Measurements from ENCODE around the gene GRSF1.

DNA sequence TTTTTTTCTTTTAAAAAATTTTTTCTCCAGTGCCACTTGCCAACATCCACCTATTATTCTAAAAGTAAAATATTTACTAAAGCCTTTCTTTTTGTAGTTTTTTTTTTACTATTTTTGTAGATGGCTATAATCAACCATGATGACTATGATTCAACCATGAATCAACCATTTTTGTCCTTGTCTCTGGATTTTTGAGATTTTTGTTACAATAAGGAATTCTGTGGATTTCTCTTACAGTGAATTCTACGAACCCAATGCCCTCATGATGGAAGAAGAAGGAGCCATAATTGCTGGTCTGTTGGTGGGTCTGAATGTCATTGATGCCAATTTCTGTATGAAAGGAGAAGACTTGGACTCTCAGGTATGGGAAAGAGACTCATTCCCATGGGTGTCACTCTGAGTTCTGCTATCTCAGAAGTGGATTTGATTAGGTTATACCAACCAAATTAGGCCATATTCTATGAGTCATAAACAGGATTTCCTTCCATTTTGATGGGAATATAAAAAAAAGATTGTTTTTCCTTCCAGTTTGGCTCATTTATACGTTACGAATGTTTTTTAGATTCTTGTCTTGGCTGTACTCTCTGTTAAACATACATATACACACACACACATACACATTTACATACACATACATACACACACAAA, 71.3 kb downstream of the GRSF1 start:
- TF ChIP-seq ZNF329 (CRISPR knock-in tag; IDR thresholded peaks at IDR 0.05; ENCODE audit: low read depth) = no peak
- TF ChIP-seq CBX5 (CRISPR knock-in tag; IDR thresholded peaks at IDR 0.05; ENCODE audit: borderline replicate concordance) = no peak
- TF ChIP-seq EP300 (IDR thresholded peaks at IDR 0.05; ENCODE audit: low read depth in 2 of 2, low read length in 2 of 2) = no peak
- no peak for TF ChIP-seq EP300 (CRISPR knock-in tag; IDR thresholded peaks at IDR 0.05; ENCODE audit: borderline replicate concordance)
- TF ChIP-seq JUN (CRISPR knock-in tag; IDR thresholded peaks at IDR 0.05) = no peak
- no peak for TF ChIP-seq ZFAT (CRISPR knock-in tag; conservative IDR thresholded peaks at IDR 0.05)
- no peak for TF ChIP-seq POLR2AphosphoS5 (IDR thresholded peaks at IDR 0.05; ENCODE audit: low read depth, low read length)
- no peak for TF ChIP-seq NR2C2 (CRISPR knock-in tag; IDR thresholded peaks at IDR 0.05; ENCODE audit: borderline replicate concordance)
- no peak for TF ChIP-seq ZNF496 (CRISPR knock-in tag; IDR thresholded peaks at IDR 0.05; ENCODE audit: insufficient replicate concordance)
